HG03139 (cell line): ENCODE results near the gene RAB42.

ENCODE experiments used
- ATAC-seq: cut with Tn5 transposase; IDR thresholded peaks from one replicate; pipeline ENCODE4 v1.9.1; 2021; ENCODE audit not compliant: unreplicated experiment

RAB42 gene

GRCh38 chr1:28644494-28644893 lies 52.4 kb downstream of the RAB42 start:
- no peak for ATAC-seq
